H1 (cell line): ENCODE results near the gene CRKL. TPM values are rescaled to one million over a fixed set of nuclear protein-coding genes. Genes with fewer than 3 reads are reported as not detected.

Source experiments
- CTCF ChIA-PET: fragments of 300-600 bp; sonication (Branson Sonifier 250); formaldehyde crosslinking; loops from one replicate; lab custom pipeline; 2021; ENCODE audit not compliant: partially characterized antibody; lab: Charles Lee
- POLR2A ChIA-PET: fragments of 300-600 bp; sonication (Branson Sonifier 250); formaldehyde crosslinking; loops from one replicate; lab custom pipeline; 2021; ENCODE audit warnings: inconsistent platforms; ENCODE audit not compliant: partially characterized antibody; lab: Charles Lee
- DNase-seq, 2 experiments: peaks; one replicate each; pipeline versions ENCODE4 v3.0.0 to v3.0.0-alpha.2; 2010 to 2022; ENCODE audit warnings: low spot score in 2 of 2, low read depth in 1 of 2, mixed read lengths in 1 of 2
- FAIRE-seq: peaks from 2 replicates; lab custom pipeline; 2011; peaks lifted over from hg19 to GRCh38; lab: Jason Lieb, UNC
- H2AFZ ChIP-seq: 2 replicates; pipeline ENCODE4 v1.8.1; 2012; ENCODE audit warnings: low read length, inconsistent platforms
- H2AK5ac ChIP-seq: 2 replicates; pipeline ENCODE4 v1.6.1; 2013; ENCODE audit warnings: low read depth, low read length
- H2BK120ac ChIP-seq: replicated peaks from 2 replicates; pipeline ENCODE3; 2013; ENCODE audit warnings: low read depth, low read length, inconsistent platforms
- H2BK12ac ChIP-seq: 2 replicates; pipeline ENCODE4 v1.6.1; 2013; ENCODE audit warnings: low read depth, low read length
- H2BK15ac ChIP-seq: 2 replicates; pipeline ENCODE4 v1.6.1; 2013; ENCODE audit warnings: low read length
- H2BK20ac ChIP-seq: 2 replicates; pipeline ENCODE4 v1.6.1; 2013; ENCODE audit warnings: low read length
- H2BK5ac ChIP-seq: 2 replicates; pipeline ENCODE4 v1.6.1; 2013; ENCODE audit warnings: low read depth, low read length
- H3K14ac ChIP-seq: 2 replicates; pipeline ENCODE4 v1.6.1; 2013; ENCODE audit warnings: inconsistent platforms; ENCODE audit not compliant: insufficient read length
- H3K18ac ChIP-seq: 2 replicates; pipeline ENCODE4 v1.6.1; 2013; ENCODE audit warnings: low read length; ENCODE audit errors: extremely low read depth
- H3K23ac ChIP-seq: 2 replicates; pipeline ENCODE4 v1.6.1; 2013; ENCODE audit warnings: inconsistent platforms; ENCODE audit not compliant: insufficient read length
- H3K23me2 ChIP-seq: 2 replicates; pipeline ENCODE4 v1.6.1; 2013; ENCODE audit warnings: low read depth, low read length
- H3K27ac ChIP-seq: 2 replicates; pipeline ENCODE4 v1.6.1; 2011; ENCODE audit warnings: low read depth, low read length, inconsistent platforms
- H3K27me3 ChIP-seq, 4 experiments: replicated peaks in 1 of 4; 1 replicate in 1 of 4; 2 replicates in 3 of 4; pipeline versions ENCODE4 v1.6.1 to v1.8.1; 2011 to 2013; ENCODE audit warnings: low read length in 3 of 4, mild to moderate bottlenecking in 3 of 4, inconsistent platforms in 2 of 4, mixed read lengths in 2 of 4, moderate library complexity in 1 of 4; ENCODE audit not compliant: control insufficient read depth in 3 of 4, insufficient read depth in 3 of 4; ENCODE audit errors: extremely low read depth in 1 of 4
- H3K36me3 ChIP-seq, 4 experiments: 2 replicates each; pipeline versions ENCODE4 v1.6.1 to v1.8.1; 2011 to 2013; ENCODE audit warnings: mild to moderate bottlenecking in 4 of 4, low read length in 3 of 4, moderate library complexity in 2 of 4, control low read depth in 1 of 4, inconsistent platforms in 1 of 4; ENCODE audit not compliant: insufficient read depth in 4 of 4, control insufficient read depth in 2 of 4
- H3K4ac ChIP-seq: replicated peaks from 2 replicates; pipeline ENCODE3; 2013; ENCODE audit warnings: low read length, low read depth, mixed read lengths, inconsistent platforms; ENCODE audit not compliant: insufficient read length
- H3K4me1 ChIP-seq, 4 experiments: replicated peaks in 1 of 4; 1 replicate in 1 of 4; 2 replicates in 3 of 4; pipeline versions ENCODE4 v1.6.1 to v1.8.1; 2011 to 2013; ENCODE audit warnings: low read length in 3 of 4, inconsistent platforms in 2 of 4, mixed read lengths in 1 of 4; ENCODE audit not compliant: insufficient read depth in 4 of 4, control insufficient read depth in 3 of 4
- H3K4me2 ChIP-seq, 2 experiments: 2 replicates each; pipeline versions ENCODE4 v1.6.1 to v1.8.1; 2011 to 2013; ENCODE audit warnings: low read depth in 2 of 2, low read length in 2 of 2, control low read depth in 1 of 2, inconsistent platforms in 1 of 2, mild to moderate bottlenecking in 1 of 2; ENCODE audit not compliant: insufficient read depth in 1 of 2
- H3K4me3 ChIP-seq, 4 experiments: fragments of 200-600, 300-600 bp in 1 of 4; sonication (generic), shearing (Covaris generic), sonication (Bioruptor Twin) in 1 of 4; 2 replicates each; pipeline versions ENCODE4 v1.5.1 to v1.8.1; 2011 to 2016; ENCODE audit warnings: low read length in 4 of 4, low read depth in 3 of 4, control low read depth in 2 of 4, inconsistent platforms in 2 of 4, mild to moderate bottlenecking in 2 of 4, mixed read lengths in 1 of 4, moderate library complexity in 1 of 4; ENCODE audit not compliant: insufficient read depth in 2 of 4; ENCODE audit errors: extremely low read depth in 1 of 4
- H3K56ac ChIP-seq: replicated peaks from 2 replicates; pipeline ENCODE3; 2013; ENCODE audit warnings: low read depth, mild to moderate bottlenecking, mixed read lengths, low read length, inconsistent platforms; ENCODE audit not compliant: insufficient read length
- H3K79me1 ChIP-seq: 2 replicates; pipeline ENCODE4 v1.6.1; 2013; ENCODE audit warnings: low read depth, low read length, control low read depth
- H3K79me2 ChIP-seq, 2 experiments: 2 replicates each; pipeline versions ENCODE4 v1.6.1 to v1.8.1; 2012 to 2013; ENCODE audit warnings: low read length in 2 of 2, mild to moderate bottlenecking in 2 of 2, inconsistent platforms in 1 of 2; ENCODE audit not compliant: insufficient read depth in 2 of 2, control insufficient read depth in 1 of 2
- H3K9ac ChIP-seq, 4 experiments: replicated peaks in 1 of 4; 1 replicate in 1 of 4; 2 replicates in 3 of 4; pipeline versions ENCODE4 v1.6.1 to v1.8.1; 2011 to 2013; ENCODE audit warnings: low read depth in 3 of 4, low read length in 3 of 4, control low read depth in 2 of 4, mild to moderate bottlenecking in 2 of 4, moderate library complexity in 2 of 4, inconsistent platforms in 1 of 4; ENCODE audit errors: extremely low read depth in 1 of 4
- H3K9me3 ChIP-seq, 2 experiments: 2 replicates each; pipeline versions ENCODE4 v1.6.1 to v1.8.1; 2012 to 2013; ENCODE audit warnings: mild to moderate bottlenecking in 2 of 2, moderate library complexity in 2 of 2, control low read depth in 1 of 2, inconsistent platforms in 1 of 2, low read depth in 1 of 2, low read length in 1 of 2, mixed read lengths in 1 of 2; ENCODE audit not compliant: insufficient read depth in 2 of 2
- H4K20me1 ChIP-seq, 2 experiments: replicated peaks in 1 of 2; 2 replicates each; pipeline versions ENCODE3 to v1.8.1; 2011 to 2013; ENCODE audit warnings: inconsistent platforms in 2 of 2, low read length in 2 of 2, mild to moderate bottlenecking in 1 of 2; ENCODE audit not compliant: insufficient read depth in 2 of 2, control insufficient read depth in 1 of 2
- H4K5ac ChIP-seq: 2 replicates; pipeline ENCODE4 v1.6.1; 2013; ENCODE audit warnings: low read length, low read depth, mixed read lengths, inconsistent platforms; ENCODE audit not compliant: insufficient read length
- H4K8ac ChIP-seq: 2 replicates; pipeline ENCODE4 v1.8.0; 2013; ENCODE audit warnings: mild to moderate bottlenecking, moderate library complexity, low read length, inconsistent platforms; ENCODE audit not compliant: insufficient read depth; ENCODE audit errors: extremely low read depth
- H4K91ac ChIP-seq: replicated peaks from 2 replicates; pipeline ENCODE3; 2013; ENCODE audit warnings: low read length, mixed read lengths, inconsistent platforms; ENCODE audit not compliant: insufficient read length
- CREB1 ChIP-seq: IDR thresholded peaks from 2 replicates; pipeline ENCODE4 v1.6.1; 2012; ENCODE audit warnings: inconsistent platforms
- JUND ChIP-seq: IDR thresholded peaks from 2 replicates; pipeline ENCODE4 v1.6.1; 2011; ENCODE audit warnings: mild to moderate bottlenecking, improper control_type of control experiment, low read length
- KDM4A ChIP-seq: IDR thresholded peaks from one replicate; pipeline ENCODE4 v1.7.1; 2012; ENCODE audit warnings: low read depth, mild to moderate bottlenecking, moderate library complexity, low read length, inconsistent platforms; ENCODE audit not compliant: severe bottlenecking
- NRF1 ChIP-seq: IDR thresholded peaks from 2 replicates; pipeline ENCODE4 v1.6.1; 2011; ENCODE audit warnings: mild to moderate bottlenecking, low read depth, low read length, improper control_type of control experiment
- POU5F1 ChIP-seq: IDR thresholded peaks from 2 replicates; pipeline ENCODE4 v1.6.1; 2011; ENCODE audit warnings: low read depth, mild to moderate bottlenecking, low read length, moderate library complexity
- TAF1 ChIP-seq: IDR thresholded peaks from 2 replicates; pipeline ENCODE4 v1.6.1; 2011; ENCODE audit warnings: mild to moderate bottlenecking, low read depth, low read length
- YY1 ChIP-seq: IDR thresholded peaks from 2 replicates; pipeline ENCODE4 v1.6.1; 2011; ENCODE audit warnings: low read depth, mild to moderate bottlenecking, low read length
- whole genome bisulfite sequencing, 2 experiments: shearing (Covaris generic) in 1 of 2; methylation state at CpG; one replicate each; pipeline versions ENCODE4 v1.1.6 to v1.1.7; 2013 to 2015; ENCODE audit warnings: low lambda C conversion rate in 2 of 2, mixed read lengths in 2 of 2, inconsistent platforms in 1 of 2, low coverage in 1 of 2, missing lambda C conversion rate in 1 of 2; ENCODE audit not compliant: insufficient replicate concordance in 2 of 2, insufficient coverage in 1 of 2, insufficient read length in 1 of 2; ENCODE audit errors: extremely low coverage in 1 of 2, missing lambda C conversion rate in 1 of 2; 5-methylcytosine and 5-hydroxymethylcytosine counted together
- long read RNA-seq, 2 experiments: library from RNA in 1 of 2; library from capped mRNA in 1 of 2; stranded (forward); transcript quantifications; one replicate each; pipeline ENCODE4 v2.0.0, GENCODE V29; 2021; ENCODE audit warnings: inconsistent platforms in 1 of 2
- polyA minus RNA-seq, 3 experiments: library from RNA; depleted of rRNA, polyadenylated mRNA; stranded (reverse); fragments of >200 nt; gene quantifications; 1 replicate in 2 of 3; 2 replicates in 1 of 3; pipeline ENCODE4 v1.2.3, GENCODE V29; 2011
- polyA plus RNA-seq, 7 experiments: library from polyadenylated mRNA; depleted of rRNA in 3 of 7; stranded (reverse) in 5 of 7; unstranded in 2 of 7; fragments of >200 nt in 5 of 7; fragments of 200-250 nt in 2 of 7; gene quantifications; 1 replicate in 5 of 7; 2 replicates in 1 of 7; 4 replicates in 1 of 7; pipeline versions ENCODE4 v1.2.1 to v1.2.3, GENCODE V29; 2011 to 2013; ENCODE audit warnings: missing spikeins in 2 of 7, mixed read lengths in 2 of 7
- total RNA-seq: library from RNA; stranded (reverse); fragmentation: NEBNext Ultra II Directional; extraction: Animal tissue kit (Norgen Biotek cat#: 25700); gene quantifications from 2 replicates; pipeline ENCODE4 v1.2.1, GENCODE V29; 2021

CRKL gene, protein sequence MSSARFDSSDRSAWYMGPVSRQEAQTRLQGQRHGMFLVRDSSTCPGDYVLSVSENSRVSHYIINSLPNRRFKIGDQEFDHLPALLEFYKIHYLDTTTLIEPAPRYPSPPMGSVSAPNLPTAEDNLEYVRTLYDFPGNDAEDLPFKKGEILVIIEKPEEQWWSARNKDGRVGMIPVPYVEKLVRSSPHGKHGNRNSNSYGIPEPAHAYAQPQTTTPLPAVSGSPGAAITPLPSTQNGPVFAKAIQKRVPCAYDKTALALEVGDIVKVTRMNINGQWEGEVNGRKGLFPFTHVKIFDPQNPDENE
- 94.5 and 97.2 TPM in 2 replicates for total RNA-seq
- polyA plus RNA-seq (2011; rRNA removed) = 34.5 and 43.7 TPM in 2 replicates
- polyA plus RNA-seq (2011; cell fraction: cytosol; rRNA removed) = 34.4 TPM
- 27.3 TPM for polyA plus RNA-seq (2011; cell fraction: nucleus; rRNA removed)
- polyA plus RNA-seq (2012, experiment 1 of 2) = 42.6 to 54.4 TPM (median 47.7 TPM) in 4 replicates
- 15.0 TPM for polyA plus RNA-seq (2012, experiment 2 of 2)
- polyA plus RNA-seq (2013, experiment 1 of 2) = 48.1 TPM
- polyA plus RNA-seq (2013, experiment 2 of 2) = 47.6 TPM
- polyA minus RNA-seq (2011; rRNA and poly(A)+ RNA removed) = 58.0 and 60.1 TPM in 2 replicates
- 40.1 TPM for polyA minus RNA-seq (2011; cell fraction: cytosol; rRNA and poly(A)+ RNA removed)
- 34.4 TPM for polyA minus RNA-seq (2011; cell fraction: nucleus; rRNA and poly(A)+ RNA removed)
- long read RNA-seq, experiment 1, full-length matches to known transcripts = 5 of 48 reads
- long read RNA-seq, experiment 1, partial matches to known transcripts = 42 of 48 reads
- long read RNA-seq, experiment 1, other reads (novel, unspliced or antisense) = 1 of 48 reads
- long read RNA-seq, experiment 2 = 0 reads

DNA sequence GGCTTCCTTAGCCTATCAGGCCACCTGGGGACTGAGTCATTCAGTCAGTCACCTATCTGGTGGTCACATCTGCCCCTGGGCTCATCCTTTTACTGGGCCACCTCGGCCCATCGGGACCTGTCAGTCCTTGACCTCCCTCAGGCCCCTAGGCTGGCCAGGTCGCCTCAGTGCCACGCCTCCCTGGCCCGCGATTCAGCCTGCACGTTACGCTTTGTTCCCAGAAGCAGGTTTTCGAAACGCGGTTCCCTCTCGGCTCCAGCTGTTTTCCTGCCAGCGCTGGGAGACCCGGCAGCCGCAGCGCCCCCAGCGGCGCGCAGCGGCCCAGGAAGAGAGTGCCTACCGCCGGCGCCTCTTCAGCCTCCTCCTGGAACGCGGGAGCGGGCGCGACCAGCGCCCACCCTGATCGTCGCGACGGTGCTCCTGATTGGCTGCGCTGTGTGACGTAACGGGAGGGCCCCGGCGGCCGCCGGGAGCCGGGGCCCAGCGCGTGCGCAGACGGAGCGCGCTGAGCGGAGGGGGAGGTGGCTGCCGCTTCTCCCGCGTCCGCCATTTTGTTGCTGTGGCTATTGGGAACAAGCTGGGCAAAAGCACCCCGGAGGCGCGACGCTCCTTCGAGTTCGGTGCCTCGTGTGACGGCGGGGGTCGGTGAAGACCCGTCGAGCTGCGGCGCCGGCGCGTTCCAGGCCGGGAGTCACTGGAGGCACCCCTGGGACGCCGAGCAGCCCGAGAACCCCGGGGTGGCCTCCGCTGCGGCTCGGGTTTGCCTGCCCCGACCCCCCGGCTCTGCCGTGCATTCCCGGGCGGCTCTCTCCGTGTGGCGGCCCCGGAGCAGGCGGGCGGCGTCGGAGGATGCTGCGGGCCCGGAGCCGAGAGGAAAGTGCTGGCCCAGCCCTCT is at the start of gene CRKL:
Gene CRKL (plus strand): TSS at position 492 of the 895 bp plus-strand sequence. CDS start 528 bp downstream, outside the sequence.
- H3K4me1 ChIP-seq = peaks cover 0 to 3% (median 0%) of the 10 kb centered on the region in 4 experiments; a peak in 4 of 7 replicates
- H2AK5ac ChIP-seq = no peak within 1 kb of the TSS
- H3K18ac ChIP-seq = peak within 1 kb of the TSS; percentile 96
- H3K23me2 ChIP-seq = peaks cover 4% of the 10 kb centered on the region; the same call in 1 of the 2 replicates
- H3K9ac ChIP-seq = peak within 1 kb of the TSS; percentile 88 to 100 (median 96)
- DNase-seq = peak; percentile 91 to 94
- no peaks in the 10 kb centered on the region for H3K79me1 ChIP-seq
- WGBS, 2 experiments = 2% methylated on average over 80 of the region's 92 CpGs; no CpG with 5 or more reads in 1 of the 2 experiments
- no peak within 1 kb of the TSS for H3K14ac ChIP-seq
- ChIA-PET POLR2A (interaction anchor here (0.8 to 1.4 kb wide), 7 partner anchors 9 to 58 kb away, joined by 3 to 5 read pairs (median 4); partner anchors contain the start of genes PI4KA and SNAP29), CTCF (interaction anchor here (0.6 to 1.6 kb wide), 5 partner anchors 15 to 102 kb away, joined by 3 to 6 read pairs (median 4); no protein-coding TSS in a partner anchor)
- H4K20me1 ChIP-seq = peaks cover 18 to 23% of the 10 kb centered on the region in 2 experiments
- H3K4ac ChIP-seq = peak within 1 kb of the TSS; percentile 69
- peak within 1 kb of the TSS; percentile 84 for H2BK12ac ChIP-seq
- peak within 1 kb of the TSS; percentile 93 for H3K27ac ChIP-seq
- H4K91ac ChIP-seq = peak within 1 kb of the TSS; percentile 92
- peak within 1 kb of the TSS; percentile 87 for H4K5ac ChIP-seq
- H4K8ac ChIP-seq = peak within 1 kb of the TSS; percentile 97
- H2AFZ ChIP-seq = peak within 1 kb of the TSS; percentile 89
- H3K56ac ChIP-seq = peak within 1 kb of the TSS; percentile 86
- H2BK5ac ChIP-seq = peak within 1 kb of the TSS; percentile 97
- H2BK120ac ChIP-seq = peak within 1 kb of the TSS; percentile 54
- FAIRE-seq = no peak
- H3K23ac ChIP-seq = no peak within 1 kb of the TSS
- peak within 1 kb of the TSS; percentile 79 to 89 for H3K4me2 ChIP-seq
- H3K4me3 ChIP-seq = peak within 1 kb of the TSS; percentile 92 to 98 (median 96)
- H3K79me2 ChIP-seq = peaks cover 41 to 49% of the 10 kb centered on the region in 2 experiments
- no peaks in the 10 kb centered on the region for H3K9me3 ChIP-seq
- no peaks in the 10 kb centered on the region for H3K36me3 ChIP-seq
- no peaks in the 10 kb centered on the region for H3K27me3 ChIP-seq
- H2BK20ac ChIP-seq = no peak within 1 kb of the TSS
- H2BK15ac ChIP-seq = peak within 1 kb of the TSS; percentile 83; the same call in 1 of the 2 replicates
- TF ChIP-seq NRF1 (peak; percentile 80), TAF1 (peak; percentile 96), YY1 (peak; percentile 97), CREB1 (peak; percentile 85), JUND (0 out of 2 replicates have a peak, but pooled peaks have one; percentile 37), KDM4A (peak; percentile 85), POU5F1 (no peak)
